Measurements from ENCODE around the gene MFNG.

MFNG gene

DNA sequence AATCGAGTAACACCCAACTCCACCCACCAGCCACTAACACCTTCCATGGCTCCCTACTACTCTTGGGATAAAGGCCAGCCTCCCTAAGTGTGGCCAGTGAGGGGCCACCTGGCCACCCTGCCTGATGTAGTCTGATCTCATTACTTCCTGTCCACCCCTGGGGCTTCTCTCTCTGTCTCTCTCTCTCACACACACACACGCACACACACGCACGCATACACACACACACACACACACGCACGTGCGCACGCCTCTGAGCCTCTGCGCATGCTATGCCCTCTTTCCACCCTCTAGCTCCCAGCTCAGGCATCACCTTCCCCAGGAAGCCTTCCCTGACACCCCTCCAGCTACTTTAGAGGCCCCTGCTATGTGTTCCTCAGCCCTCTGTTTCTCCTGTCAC is 3.9 kb downstream of the MFNG start:
- H3K27ac ChIP-seq = peak overlapping the region; percentile 95
- no peak overlapping the region for H3K4me3 ChIP-seq (ENCODE audit: low read depth, low read length)
- peaks cover 47% of the 10 kb centered on the region for H3K36me3 ChIP-seq
- TF ChIP-seq, protein P1, sequence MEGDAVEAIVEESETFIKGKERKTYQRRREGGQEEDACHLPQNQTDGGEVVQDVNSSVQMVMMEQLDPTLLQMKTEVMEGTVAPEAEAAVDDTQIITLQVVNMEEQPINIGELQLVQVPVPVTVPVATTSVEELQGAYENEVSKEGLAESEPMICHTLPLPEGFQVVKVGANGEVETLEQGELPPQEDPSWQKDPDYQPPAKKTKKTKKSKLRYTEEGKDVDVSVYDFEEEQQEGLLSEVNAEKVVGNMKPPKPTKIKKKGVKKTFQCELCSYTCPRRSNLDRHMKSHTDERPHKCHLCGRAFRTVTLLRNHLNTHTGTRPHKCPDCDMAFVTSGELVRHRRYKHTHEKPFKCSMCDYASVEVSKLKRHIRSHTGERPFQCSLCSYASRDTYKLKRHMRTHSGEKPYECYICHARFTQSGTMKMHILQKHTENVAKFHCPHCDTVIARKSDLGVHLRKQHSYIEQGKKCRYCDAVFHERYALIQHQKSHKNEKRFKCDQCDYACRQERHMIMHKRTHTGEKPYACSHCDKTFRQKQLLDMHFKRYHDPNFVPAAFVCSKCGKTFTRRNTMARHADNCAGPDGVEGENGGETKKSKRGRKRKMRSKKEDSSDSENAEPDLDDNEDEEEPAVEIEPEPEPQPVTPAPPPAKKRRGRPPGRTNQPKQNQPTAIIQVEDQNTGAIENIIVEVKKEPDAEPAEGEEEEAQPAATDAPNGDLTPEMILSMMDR (IDR thresholded peaks at IDR 0.05; ENCODE audit: low read depth, low read length) = no peak
- no peaks in the 10 kb centered on the region for H3K9me3 ChIP-seq (ENCODE audit: severe bottlenecking)
- no peaks in the 10 kb centered on the region for H3K27me3 ChIP-seq (ENCODE audit: insufficient read depth, low read depth, severe bottlenecking)
- no peak for DNase-seq

DNA sequence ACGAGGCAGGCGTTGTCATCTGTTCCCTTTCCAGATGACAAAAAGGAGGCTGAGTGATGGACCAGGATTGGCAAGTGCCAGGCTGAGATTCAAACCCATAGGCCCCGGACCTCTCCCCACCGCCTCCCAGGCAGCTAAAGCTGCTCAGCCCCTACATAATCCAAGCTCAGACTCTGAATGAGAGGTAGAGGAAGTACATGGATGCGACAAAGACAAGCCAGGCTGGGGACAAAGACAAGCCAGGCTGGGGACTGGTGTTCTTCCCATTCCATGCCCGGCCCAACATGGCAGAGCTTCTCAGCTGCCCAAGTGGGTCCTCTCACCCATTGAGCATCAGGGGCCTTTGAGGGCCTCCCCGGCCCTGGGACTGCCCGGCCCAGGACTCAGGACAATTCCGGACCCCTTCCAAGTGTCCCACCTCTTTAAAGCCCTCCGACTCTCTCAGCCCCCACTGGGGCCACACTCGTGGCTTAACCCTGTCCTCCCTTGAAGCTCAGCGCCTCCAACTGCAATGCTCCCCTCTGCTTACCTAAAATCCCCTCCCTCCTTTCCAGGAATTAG is 4.8 kb downstream of the MFNG start:
- Histone ChIP-seq H3K9me3 (ENCODE audit: severe bottlenecking) (no peaks in the 10 kb centered on the region), H3K27me3 (ENCODE audit: insufficient read depth, low read depth, severe bottlenecking) (no peaks in the 10 kb centered on the region), H3K4me3 (ENCODE audit: low read depth, low read length) (no peak overlapping the region), H3K27ac (peak overlapping the region; percentile 63), H3K36me3 (peaks cover 55% of the 10 kb centered on the region)
- TF ChIP-seq, protein P1 (IDR thresholded peaks at IDR 0.05; ENCODE audit: low read depth, low read length) = no peak
- peak; percentile 61 for DNase-seq

DNA sequence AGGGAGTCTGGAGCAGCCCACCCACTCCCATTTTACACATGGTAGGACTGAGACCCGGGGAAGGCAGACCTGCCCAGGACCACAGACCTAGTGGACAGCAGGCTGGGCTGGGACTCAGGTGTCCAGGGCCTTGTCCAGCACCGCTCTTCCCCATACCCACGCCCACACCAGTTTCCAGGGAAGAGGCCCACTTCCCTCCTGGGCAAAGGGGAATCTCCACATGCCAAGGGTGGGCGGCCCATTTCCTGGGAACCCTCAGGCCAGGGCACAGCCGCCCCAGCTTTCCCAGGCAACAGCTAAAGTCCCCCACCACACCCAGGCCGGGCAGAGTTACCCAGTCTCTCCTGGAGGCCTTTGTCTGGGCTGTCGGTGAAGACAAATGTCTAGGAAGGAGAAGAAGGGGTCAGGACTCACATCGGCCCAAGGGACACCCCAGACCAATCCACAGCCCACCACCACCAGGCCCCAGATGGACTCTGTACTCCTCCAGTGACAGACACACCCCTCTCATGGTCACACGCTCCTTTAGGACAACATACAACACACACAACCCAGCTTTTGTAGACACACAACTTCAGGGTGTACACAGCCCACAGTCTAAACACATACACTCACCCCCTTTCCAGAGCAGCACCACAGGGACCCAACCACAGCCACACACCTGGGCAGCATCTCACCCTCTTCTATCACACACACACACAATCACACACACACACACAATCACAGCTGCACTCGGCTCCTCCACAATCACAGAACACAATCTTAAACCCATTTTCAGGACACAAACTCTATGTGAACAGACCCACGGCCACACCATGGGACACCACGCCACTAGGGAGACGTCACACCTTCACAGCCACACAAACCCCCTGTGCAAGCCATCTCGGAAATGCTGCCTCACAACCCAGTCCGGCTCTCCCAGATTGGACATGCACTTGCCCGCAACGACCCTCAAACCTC is 5.5 kb downstream of the MFNG start:
- Histone ChIP-seq H3K27ac (peak overlapping the region; percentile 1), H3K9me3 (ENCODE audit: severe bottlenecking) (no peaks in the 10 kb centered on the region), H3K27me3 (ENCODE audit: insufficient read depth, low read depth, severe bottlenecking) (no peaks in the 10 kb centered on the region), H3K36me3 (peaks cover 63% of the 10 kb centered on the region), H3K4me3 (ENCODE audit: low read depth, low read length) (no peak overlapping the region)
- no peak for DNase-seq
- TF ChIP-seq, protein P1 (IDR thresholded peaks at IDR 0.05; ENCODE audit: low read depth, low read length) = no peak

DNA sequence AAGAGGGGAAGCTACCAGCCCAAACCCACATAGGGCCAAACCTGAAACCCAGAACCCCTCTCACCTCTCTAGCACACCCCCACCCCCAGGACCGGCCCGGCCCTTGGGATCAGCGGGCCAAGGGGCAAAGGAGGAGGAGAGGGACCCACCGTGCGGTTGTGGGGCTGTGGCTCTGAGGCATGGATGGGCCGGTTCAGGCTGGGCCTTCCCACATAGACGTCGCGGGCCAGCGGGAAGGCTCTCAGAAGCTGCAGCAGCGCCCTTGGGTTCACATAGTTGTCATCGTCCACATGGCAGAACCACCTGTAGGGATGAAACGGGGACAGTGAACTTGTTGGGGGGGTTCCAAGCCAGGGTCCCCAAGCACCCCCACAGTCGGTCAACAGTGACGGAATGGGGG is 7.0 kb downstream of the MFNG start:
- Histone ChIP-seq H3K27me3 (ENCODE audit: insufficient read depth, low read depth, severe bottlenecking) (no peaks in the 10 kb centered on the region), H3K36me3 (peaks cover 76% of the 10 kb centered on the region), H3K27ac (no peak overlapping the region), H3K9me3 (ENCODE audit: severe bottlenecking) (no peaks in the 10 kb centered on the region), H3K4me3 (ENCODE audit: low read depth, low read length) (no peak overlapping the region)
- DNase-seq = no peak
- TF ChIP-seq, protein P1 (IDR thresholded peaks at IDR 0.05; ENCODE audit: low read depth, low read length) = no peak

DNA sequence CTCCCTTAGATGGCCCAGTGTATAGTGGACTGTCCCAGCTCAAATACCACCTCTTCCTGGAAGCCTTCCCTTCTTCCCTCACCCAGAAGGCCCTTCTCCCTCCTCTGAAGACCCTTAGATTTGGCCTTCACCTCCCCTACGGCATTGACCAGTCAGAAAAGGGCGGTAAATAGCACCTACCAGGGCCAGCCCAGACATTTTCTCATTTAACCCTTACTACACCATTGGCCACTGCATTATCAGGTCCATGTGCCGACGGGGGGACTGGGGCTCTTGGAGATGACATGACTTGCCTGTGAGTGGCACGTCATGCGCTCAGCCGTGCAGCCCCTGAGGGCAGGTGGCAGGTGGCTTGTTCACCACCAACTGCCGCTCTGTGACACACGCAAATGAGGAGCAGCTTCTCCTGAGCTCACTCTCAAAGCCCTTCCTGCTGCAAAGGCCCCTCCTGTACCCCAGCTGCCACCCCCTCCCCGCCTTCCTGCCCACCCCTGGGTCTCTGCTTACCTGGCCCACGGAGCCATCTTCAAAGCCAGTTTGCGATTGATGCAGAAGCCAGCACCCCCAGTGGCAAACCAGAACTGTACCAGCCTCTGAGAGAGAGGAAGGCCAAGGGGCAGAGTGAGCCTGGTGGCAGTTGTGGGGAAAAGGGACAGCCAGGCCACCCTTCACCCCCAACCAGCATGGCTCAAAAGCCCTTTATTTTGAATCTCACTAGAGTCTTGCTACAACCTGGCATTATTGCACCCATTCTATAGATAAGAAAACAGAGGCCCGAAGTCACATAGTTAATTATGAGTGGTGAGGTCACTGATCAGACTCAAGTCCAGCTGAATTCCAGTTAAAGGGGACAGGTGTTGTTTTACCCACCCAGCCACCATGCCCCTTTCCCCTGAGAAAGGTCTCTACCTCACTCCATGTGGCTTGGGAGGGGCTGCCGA is 9.5 kb downstream of the MFNG start:
- Histone ChIP-seq H3K4me3 (ENCODE audit: low read depth, low read length) (no peak overlapping the region), H3K36me3 (peaks cover 88% of the 10 kb centered on the region), H3K9me3 (ENCODE audit: severe bottlenecking) (no peaks in the 10 kb centered on the region), H3K27ac (no peak overlapping the region), H3K27me3 (ENCODE audit: insufficient read depth, low read depth, severe bottlenecking) (no peaks in the 10 kb centered on the region)
- TF ChIP-seq, protein P1 (IDR thresholded peaks at IDR 0.05; ENCODE audit: low read depth, low read length) = no peak
- no peak for DNase-seq

All from WERI-Rb-1 (cell line).